HL-60 (cell line): ENCODE data around the gene PHF19.

Experiments used
- CTCF ChIP-seq: IDR thresholded peaks from one replicate; pipeline ENCODE4 v1.5.1; 2011; ENCODE audit warnings: low read length, control low read depth, inconsistent platforms; ENCODE audit not compliant: insufficient read depth
- GABPA ChIP-seq: IDR thresholded peaks from 2 replicates; pipeline ENCODE4 v1.6.1; 2012; ENCODE audit warnings: low read depth

- TF ChIP-seq CTCF (no peak), GABPA (no peak)
Measured at GRCh38 chr9:120916588-120916987, 39.6 kb upstream of the PHF19 start.
